ENCODE measurements around the gene PKM. TPM values are rescaled to one million over a fixed set of nuclear protein-coding genes. Genes with fewer than 3 reads are reported as not detected.
A peak's percentile ranks its signal among the peaks of the same experiment; 100 is the strongest.

The PKM gene
- total and polyA plus RNA-seq, 9 of the 15 experiments (the other 6 are each of a cell fraction or from before 2014, with no cell fraction given) = 140 to 825 (median 383) TPM

DNA sequence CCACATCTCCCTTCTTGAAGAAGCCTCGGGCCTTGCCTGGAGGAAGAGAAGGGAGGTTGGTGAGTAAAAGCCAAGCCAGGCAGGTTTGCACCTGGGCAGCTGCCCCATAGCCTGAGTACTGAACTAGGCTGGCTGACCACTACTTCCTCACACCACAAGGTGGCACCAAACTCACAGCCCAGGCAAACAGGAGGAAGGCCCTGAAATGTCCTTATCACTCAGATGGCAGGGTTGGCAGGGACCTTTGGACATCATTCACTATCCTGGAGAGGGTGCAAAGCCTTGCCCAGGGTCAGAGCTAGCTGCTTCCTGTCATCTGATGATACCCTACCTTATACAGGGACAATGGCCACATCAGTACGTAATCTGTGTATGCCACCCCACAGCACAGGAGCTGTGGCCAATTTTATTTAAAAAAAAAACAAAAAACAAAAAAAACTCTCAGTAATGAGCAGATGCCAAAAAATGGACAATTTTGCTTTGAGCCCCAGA, 31.2 kb downstream of the PKM start (continued):
- TF ChIP-seq, protein P1, sequence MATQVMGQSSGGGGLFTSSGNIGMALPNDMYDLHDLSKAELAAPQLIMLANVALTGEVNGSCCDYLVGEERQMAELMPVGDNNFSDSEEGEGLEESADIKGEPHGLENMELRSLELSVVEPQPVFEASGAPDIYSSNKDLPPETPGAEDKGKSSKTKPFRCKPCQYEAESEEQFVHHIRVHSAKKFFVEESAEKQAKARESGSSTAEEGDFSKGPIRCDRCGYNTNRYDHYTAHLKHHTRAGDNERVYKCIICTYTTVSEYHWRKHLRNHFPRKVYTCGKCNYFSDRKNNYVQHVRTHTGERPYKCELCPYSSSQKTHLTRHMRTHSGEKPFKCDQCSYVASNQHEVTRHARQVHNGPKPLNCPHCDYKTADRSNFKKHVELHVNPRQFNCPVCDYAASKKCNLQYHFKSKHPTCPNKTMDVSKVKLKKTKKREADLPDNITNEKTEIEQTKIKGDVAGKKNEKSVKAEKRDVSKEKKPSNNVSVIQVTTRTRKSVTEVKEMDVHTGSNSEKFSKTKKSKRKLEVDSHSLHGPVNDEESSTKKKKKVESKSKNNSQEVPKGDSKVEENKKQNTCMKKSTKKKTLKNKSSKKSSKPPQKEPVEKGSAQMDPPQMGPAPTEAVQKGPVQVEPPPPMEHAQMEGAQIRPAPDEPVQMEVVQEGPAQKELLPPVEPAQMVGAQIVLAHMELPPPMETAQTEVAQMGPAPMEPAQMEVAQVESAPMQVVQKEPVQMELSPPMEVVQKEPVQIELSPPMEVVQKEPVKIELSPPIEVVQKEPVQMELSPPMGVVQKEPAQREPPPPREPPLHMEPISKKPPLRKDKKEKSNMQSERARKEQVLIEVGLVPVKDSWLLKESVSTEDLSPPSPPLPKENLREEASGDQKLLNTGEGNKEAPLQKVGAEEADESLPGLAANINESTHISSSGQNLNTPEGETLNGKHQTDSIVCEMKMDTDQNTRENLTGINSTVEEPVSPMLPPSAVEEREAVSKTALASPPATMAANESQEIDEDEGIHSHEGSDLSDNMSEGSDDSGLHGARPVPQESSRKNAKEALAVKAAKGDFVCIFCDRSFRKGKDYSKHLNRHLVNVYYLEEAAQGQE (IDR thresholded peaks at IDR 0.05; ENCODE audit: borderline replicate concordance) = peak; percentile 56; the same call in 1 of the 2 replicates
- TF ChIP-seq, protein P1 (CRISPR knock-in tag; IDR thresholded peaks at IDR 0.05; ENCODE audit: low read depth) = no peak
- TF ChIP-seq SMC3 (conservative IDR thresholded peaks at IDR 0.05; ENCODE audit: insufficient read depth, low read depth, low read length) (peak; percentile 71), IFI16 (CRISPR knock-in tag; IDR thresholded peaks at IDR 0.05) (no peak), ZFP36 (IDR thresholded peaks at IDR 0.05; ENCODE audit: low read depth, low read length, partially characterized antibody) (no peak), STAG1 (CRISPR knock-in tag; IDR thresholded peaks at IDR 0.05; ENCODE audit: borderline replicate concordance) (peak; percentile 79; the same call in 1 of the 2 replicates), XRCC5 (IDR thresholded peaks at IDR 0.05; ENCODE audit: low read depth, low read length) (peak; percentile 41; the same call in 1 of the 2 replicates), CC2D1A (IDR thresholded peaks at IDR 0.05) (0 out of 2 replicates have a peak, but pooled peaks have one; percentile 48), RBM39 (optimal IDR thresholded peaks at IDR 0.05; ENCODE audit: low read depth, low read length) (peak; percentile 56), GATA2 (CRISPR knock-in tag; IDR thresholded peaks at IDR 0.05) (no peak)
- TF ChIP-seq, protein P2, sequence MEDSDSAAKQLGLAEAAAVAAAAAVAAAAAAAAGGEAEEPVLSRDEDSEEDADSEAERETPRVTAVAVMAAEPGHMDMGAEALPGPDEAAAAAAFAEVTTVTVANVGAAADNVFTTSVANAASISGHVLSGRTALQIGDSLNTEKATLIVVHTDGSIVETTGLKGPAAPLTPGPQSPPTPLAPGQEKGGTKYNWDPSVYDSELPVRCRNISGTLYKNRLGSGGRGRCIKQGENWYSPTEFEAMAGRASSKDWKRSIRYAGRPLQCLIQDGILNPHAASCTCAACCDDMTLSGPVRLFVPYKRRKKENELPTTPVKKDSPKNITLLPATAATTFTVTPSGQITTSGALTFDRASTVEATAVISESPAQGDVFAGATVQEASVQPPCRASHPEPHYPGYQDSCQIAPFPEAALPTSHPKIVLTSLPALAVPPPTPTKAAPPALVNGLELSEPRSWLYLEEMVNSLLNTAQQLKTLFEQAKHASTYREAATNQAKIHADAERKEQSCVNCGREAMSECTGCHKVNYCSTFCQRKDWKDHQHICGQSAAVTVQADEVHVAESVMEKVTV (CRISPR knock-in tag; IDR thresholded peaks at IDR 0.05) = peak; percentile 65; the same call in 1 of the 2 replicates
- TF ChIP-seq, protein P3, sequence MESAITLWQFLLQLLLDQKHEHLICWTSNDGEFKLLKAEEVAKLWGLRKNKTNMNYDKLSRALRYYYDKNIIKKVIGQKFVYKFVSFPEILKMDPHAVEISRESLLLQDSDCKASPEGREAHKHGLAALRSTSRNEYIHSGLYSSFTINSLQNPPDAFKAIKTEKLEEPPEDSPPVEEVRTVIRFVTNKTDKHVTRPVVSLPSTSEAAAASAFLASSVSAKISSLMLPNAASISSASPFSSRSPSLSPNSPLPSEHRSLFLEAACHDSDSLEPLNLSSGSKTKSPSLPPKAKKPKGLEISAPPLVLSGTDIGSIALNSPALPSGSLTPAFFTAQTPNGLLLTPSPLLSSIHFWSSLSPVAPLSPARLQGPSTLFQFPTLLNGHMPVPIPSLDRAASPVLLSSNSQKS (CRISPR knock-in tag; IDR thresholded peaks at IDR 0.05) = no peak
- TF ChIP-seq, protein P4, sequence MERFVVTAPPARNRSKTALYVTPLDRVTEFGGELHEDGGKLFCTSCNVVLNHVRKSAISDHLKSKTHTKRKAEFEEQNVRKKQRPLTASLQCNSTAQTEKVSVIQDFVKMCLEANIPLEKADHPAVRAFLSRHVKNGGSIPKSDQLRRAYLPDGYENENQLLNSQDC (CRISPR knock-in tag; IDR thresholded peaks at IDR 0.05) = no peak
- TF ChIP-seq, protein P5, sequence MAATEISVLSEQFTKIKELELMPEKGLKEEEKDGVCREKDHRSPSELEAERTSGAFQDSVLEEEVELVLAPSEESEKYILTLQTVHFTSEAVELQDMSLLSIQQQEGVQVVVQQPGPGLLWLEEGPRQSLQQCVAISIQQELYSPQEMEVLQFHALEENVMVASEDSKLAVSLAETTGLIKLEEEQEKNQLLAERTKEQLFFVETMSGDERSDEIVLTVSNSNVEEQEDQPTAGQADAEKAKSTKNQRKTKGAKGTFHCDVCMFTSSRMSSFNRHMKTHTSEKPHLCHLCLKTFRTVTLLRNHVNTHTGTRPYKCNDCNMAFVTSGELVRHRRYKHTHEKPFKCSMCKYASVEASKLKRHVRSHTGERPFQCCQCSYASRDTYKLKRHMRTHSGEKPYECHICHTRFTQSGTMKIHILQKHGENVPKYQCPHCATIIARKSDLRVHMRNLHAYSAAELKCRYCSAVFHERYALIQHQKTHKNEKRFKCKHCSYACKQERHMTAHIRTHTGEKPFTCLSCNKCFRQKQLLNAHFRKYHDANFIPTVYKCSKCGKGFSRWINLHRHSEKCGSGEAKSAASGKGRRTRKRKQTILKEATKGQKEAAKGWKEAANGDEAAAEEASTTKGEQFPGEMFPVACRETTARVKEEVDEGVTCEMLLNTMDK (IDR thresholded peaks at IDR 0.05; ENCODE audit: borderline replicate concordance, insufficient read depth, low read depth, low read length, poor library complexity, severe bottlenecking) = peak; percentile 71
